ENCODE results near the gene COPS3. TPM values are rescaled to one million over a fixed set of nuclear protein-coding genes. Genes with fewer than 3 reads are reported as not detected.
A peak's percentile ranks its signal among the peaks of the same experiment; 100 is the strongest.

Gene COPS3
- total and polyA plus RNA-seq, 2 of the 4 experiments (the other 2 are of a cell fraction): 71.4 to 144 TPM

- Histone ChIP-seq H2AK5ac (ENCODE audit: low read depth, low read length) (no peak overlapping the region), H3K9me1 (ENCODE audit: insufficient read depth, low read length) (no peaks in the 10 kb centered on the region; the same call in 1 of the 2 replicates), H4K8ac (ENCODE audit: low read depth in 2 of 2, low read length in 2 of 2) (no peak overlapping the region), H2AFZ (replicated peaks; ENCODE audit: low read length, poor library complexity) (peak overlapping the region; percentile 93), H4K91ac (ENCODE audit: insufficient read depth, low read depth, low read length) (no peak overlapping the region), H3K4me2 (ENCODE audit: low read depth, low read length) (peak overlapping the region; percentile 30; the same call in 1 of the 2 replicates), H2BK15ac (ENCODE audit: low read depth, low read length) (no peak overlapping the region), H4K5ac (ENCODE audit: low read depth, low read length) (no peak overlapping the region; the same call in 1 of the 2 replicates), H3K9ac (ENCODE audit: low read depth, low read length) (no peak overlapping the region), H4K20me1 (ENCODE audit: insufficient read depth, low read length) (no peaks in the 10 kb centered on the region), H3K79me1 (ENCODE audit: low read depth in 1 of 2, low read length in 2 of 2) (no peaks in the 10 kb centered on the region), H2BK20ac (ENCODE audit: low read depth, low read length) (no peak overlapping the region), H3K27ac (ENCODE audit: insufficient read depth, low read length) (no peak overlapping the region; the same call in 1 of the 2 replicates), H3K36me3 (ENCODE audit: control insufficient read depth, insufficient read depth, low read length) (no peaks in the 10 kb centered on the region), H3K14ac (replicated peaks; ENCODE audit: low read depth, low read length) (no peak overlapping the region), H3K4me1 (ENCODE audit: control insufficient read depth, insufficient read depth, low read length) (peaks cover 9% of the 10 kb centered on the region), H3K4me3 (ENCODE audit: insufficient read depth, low read depth, low read length) (no peak overlapping the region), H3K56ac (ENCODE audit: extremely low read depth, insufficient read depth, low read length) (no peak overlapping the region), H3K18ac (ENCODE audit: low read depth, low read length) (no peak overlapping the region), H3K4ac (ENCODE audit: low read depth, low read length) (no peak overlapping the region), H2BK5ac (ENCODE audit: low read depth, low read length, poor library complexity, severe bottlenecking) (no peak overlapping the region), H3K9me3 (ENCODE audit: control insufficient read depth, insufficient read depth, low read length) (no peaks in the 10 kb centered on the region), H3K23ac (ENCODE audit: low read depth, low read length) (no peak overlapping the region), H2AK9ac (replicated peaks; ENCODE audit: low read depth, low read length, poor library complexity) (peak overlapping the region; percentile 50), H2BK120ac (ENCODE audit: low read depth, low read length) (no peak overlapping the region), H3K27me3 (ENCODE audit: control insufficient read depth, insufficient read depth, low read length) (no peaks in the 10 kb centered on the region)
- CTCF ChIA-PET: no interaction called here
- TF ChIP-seq MAZ (IDR thresholded peaks at IDR 0.05; ENCODE audit: borderline replicate concordance, low read depth, low read length) (peak; percentile 22; the same call in 1 of the 2 replicates), FOS (IDR thresholded peaks at IDR 0.05; ENCODE audit: low read depth, low read length) (no peak)
- 18% methylated on average over 24 of the region's 35 CpGs; no CpG with 5 or more reads in 1 of the 2 experiments for whole genome bisulfite sequencing, 2 experiments (ENCODE audit: extremely low coverage in 2 of 2, insufficient read length in 1 of 2)
- intact Hi-C loops (cut with micrococcal nuclease): no loop called here
- in situ Hi-C loops (cut with MboI; ENCODE audit: low sequenced_read_pairs): no loop called here
- dilution Hi-C loops (cut with HindIII; ENCODE audit: low sequenced_read_pairs, unreplicated experiment): no loop called here
- DNase-seq: peak; percentile 51
- POLR2A ChIA-PET (ENCODE audit: unreplicated experiment): no interaction called here
- no TSS peak for BruUV-seq (replicated peaks)
- peak; percentile 30; the same call in 1 of the 2 replicates for ATAC-seq (ENCODE audit: low read depth)
Observed at GRCh38 chr17:17300624-17301568, 19.9 kb upstream of the COPS3 start.
